ENCODE data around the gene TMEM127. TPM values are rescaled to one million over a fixed set of nuclear protein-coding genes. Genes with fewer than 3 reads are reported as not detected.
"Not testable (repeated sequence)": the region's sequence is repeated elsewhere in the genome, so short reads cannot be mapped to it uniquely, and the experiment has no call there.

Gene TMEM127
- total and polyA plus RNA-seq, 12 donors, result 14.9 to 89.2 (median 63.3) TPM

DNA sequence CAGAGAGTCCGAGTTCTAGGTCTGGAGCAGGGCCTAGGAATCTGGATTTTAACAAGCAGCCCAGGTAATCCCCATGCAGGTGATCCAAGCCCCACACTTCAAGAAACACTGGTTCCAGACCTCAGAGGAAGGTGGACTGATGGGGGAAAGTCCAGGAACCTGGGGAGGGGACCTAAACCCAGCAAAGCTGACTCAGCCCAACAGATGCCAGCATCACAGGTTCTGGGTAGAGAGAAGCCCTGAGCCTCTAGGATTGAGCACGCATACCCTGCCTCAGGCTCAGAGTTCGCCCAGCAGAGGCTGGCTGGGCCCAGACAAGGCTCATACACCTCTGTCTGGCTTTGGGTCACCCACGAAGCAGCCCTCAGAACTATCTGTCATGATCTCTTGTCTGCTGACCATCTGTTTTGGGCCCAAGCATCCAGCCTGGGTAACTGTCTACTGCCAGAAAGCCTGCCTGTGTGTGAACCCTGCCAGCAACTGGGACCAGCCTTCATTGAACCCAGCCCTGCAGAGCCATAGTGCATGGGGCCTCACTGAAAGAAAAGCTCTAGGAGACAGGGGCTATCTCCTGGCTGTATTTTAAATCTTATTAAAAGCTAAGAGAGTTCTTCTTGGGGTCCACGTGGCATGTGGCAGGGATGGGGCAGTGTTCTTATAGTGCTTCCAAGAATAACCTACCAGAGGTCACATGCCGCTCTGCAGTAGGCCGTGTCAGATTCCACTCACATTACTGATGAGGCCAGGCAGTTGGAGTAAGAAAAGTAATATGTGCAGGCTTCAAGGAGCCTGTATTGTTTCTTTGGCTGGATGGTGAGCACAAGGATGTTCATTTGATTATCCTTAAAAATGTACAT, 7.4 kb downstream of the TMEM127 start:
- Histone ChIP-seq H3K27ac (peak overlapping the region; percentile 45 to 95 (median 92)), H3K27me3 (no peaks in the 10 kb centered on the region), H3K36me3 (replicated peaks in 1 of 2) (peaks cover 0 to 41% of the 10 kb centered on the region in 2 donors), H3K9me3 (replicated peaks in 1 of 3) (no peaks in the 10 kb centered on the region), H3K4me1 (replicated peaks in 1 of 2) (peaks cover 43 to 88% of the 10 kb centered on the region in 2 donors), H3K4me3 (no peak overlapping the region)
- WGBS, 4 donors, result 46 to 64% (median 55%) methylated on average over 3 to 7 of the region's 7 CpGs
- intact Hi-C loops (cut with DNase I), result loop anchor here in 1 of 2 donors (10.0 kb wide), 1 partner anchor 54 kb away; the partner anchor contains the start of gene STARD7
- TF ChIP-seq, protein P1, sequence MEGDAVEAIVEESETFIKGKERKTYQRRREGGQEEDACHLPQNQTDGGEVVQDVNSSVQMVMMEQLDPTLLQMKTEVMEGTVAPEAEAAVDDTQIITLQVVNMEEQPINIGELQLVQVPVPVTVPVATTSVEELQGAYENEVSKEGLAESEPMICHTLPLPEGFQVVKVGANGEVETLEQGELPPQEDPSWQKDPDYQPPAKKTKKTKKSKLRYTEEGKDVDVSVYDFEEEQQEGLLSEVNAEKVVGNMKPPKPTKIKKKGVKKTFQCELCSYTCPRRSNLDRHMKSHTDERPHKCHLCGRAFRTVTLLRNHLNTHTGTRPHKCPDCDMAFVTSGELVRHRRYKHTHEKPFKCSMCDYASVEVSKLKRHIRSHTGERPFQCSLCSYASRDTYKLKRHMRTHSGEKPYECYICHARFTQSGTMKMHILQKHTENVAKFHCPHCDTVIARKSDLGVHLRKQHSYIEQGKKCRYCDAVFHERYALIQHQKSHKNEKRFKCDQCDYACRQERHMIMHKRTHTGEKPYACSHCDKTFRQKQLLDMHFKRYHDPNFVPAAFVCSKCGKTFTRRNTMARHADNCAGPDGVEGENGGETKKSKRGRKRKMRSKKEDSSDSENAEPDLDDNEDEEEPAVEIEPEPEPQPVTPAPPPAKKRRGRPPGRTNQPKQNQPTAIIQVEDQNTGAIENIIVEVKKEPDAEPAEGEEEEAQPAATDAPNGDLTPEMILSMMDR (IDR thresholded peaks at IDR 0.05), result no peak
- TF ChIP-seq POLR2A (IDR thresholded peaks at IDR 0.05), result peak in 1 of 2 donors; percentile 4
- DNase-seq, result peak in 2 of 7 donors; percentile 33 to 60

DNA sequence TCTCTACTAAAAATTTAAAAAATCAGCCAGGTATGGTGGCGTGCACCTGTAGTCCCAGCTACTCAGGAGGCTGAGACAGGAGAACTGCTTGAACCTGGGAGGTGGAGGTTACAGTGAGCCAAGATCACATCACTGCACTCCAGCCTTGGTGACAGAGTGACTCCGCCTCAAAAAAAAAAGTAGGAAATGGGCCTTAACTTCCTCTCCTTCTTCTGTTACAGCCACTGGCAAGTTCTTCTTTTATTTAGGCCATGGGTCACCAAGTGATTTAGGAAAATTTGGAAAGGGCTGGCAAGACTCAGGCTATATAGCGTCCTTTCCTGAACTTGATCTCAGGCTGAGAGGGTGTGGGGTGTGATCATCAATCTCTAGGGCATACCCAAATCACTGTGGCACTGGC, 8.1 kb downstream of the TMEM127 start:
- not testable (repeated sequence) for H3K4me3 ChIP-seq; H3K9me3 ChIP-seq (replicated peaks in 1 of 3); DNase-seq; H3K27me3 ChIP-seq
- intact Hi-C loops (cut with DNase I), result loop anchor here in 1 of 2 donors (10.0 kb wide), 1 partner anchor 53 kb away; the partner anchor contains the start of gene STARD7
- peak overlapping the region; percentile 45 to 95 (median 92) for H3K27ac ChIP-seq
- H3K4me1 ChIP-seq (replicated peaks in 1 of 2), result peaks cover 47 to 89% of the 10 kb centered on the region in 2 donors
- 48 to 84% (median 76%) methylated on average over 3 of the region's 3 CpGs for WGBS, 4 donors
- H3K36me3 ChIP-seq (replicated peaks in 1 of 2), result peaks cover 0 to 45% of the 10 kb centered on the region in 2 donors

DNA sequence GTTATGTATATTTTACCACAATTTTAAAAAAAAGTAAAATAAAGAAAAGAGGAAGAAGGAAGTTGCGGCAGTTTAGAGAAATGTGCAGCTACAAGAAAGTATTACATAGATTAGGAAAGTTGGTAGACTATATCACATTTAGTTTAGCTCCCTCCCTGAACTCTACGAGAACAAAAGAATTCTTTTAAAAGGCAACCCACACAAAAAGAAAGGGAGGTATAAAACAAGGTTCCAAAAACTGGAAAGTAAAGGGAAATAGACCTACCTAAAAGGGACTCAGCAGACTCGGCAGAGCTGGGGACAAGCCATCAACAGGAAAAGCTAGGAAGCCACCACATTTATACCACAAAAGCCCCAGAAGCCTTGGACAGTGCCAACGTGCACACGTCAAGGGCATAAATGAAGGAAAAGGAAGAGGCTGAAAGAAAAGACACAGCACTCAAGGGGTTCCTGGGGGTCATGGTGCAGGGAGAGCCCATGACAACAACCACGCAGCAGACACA, 9.1 kb downstream of the TMEM127 start:
- H3K36me3 ChIP-seq (replicated peaks in 1 of 2), result peaks cover 0 to 43% of the 10 kb centered on the region in 2 donors
- TF ChIP-seq, protein P1 (IDR thresholded peaks at IDR 0.05), result no peak
- TF ChIP-seq POLR2A (IDR thresholded peaks at IDR 0.05), result no peak
- intact Hi-C loops (cut with DNase I), result loop anchor here in 1 of 2 donors (10.0 kb wide), 1 partner anchor 52 kb away; the partner anchor contains the start of gene STARD7
- no peak overlapping the region for H3K4me3 ChIP-seq
- H3K9me3 ChIP-seq (replicated peaks in 1 of 3), result no peaks in the 10 kb centered on the region
- no peaks in the 10 kb centered on the region for H3K27me3 ChIP-seq
- 46 to 55% (median 52%) methylated on average over 6 of the region's 6 CpGs for WGBS, 4 donors
- H3K4me1 ChIP-seq (replicated peaks in 1 of 2), result peaks cover 55 to 91% of the 10 kb centered on the region in 2 donors
- H3K27ac ChIP-seq, result peak overlapping the region; percentile 53 to 95 (median 92)
- DNase-seq, result no peak

DNA sequence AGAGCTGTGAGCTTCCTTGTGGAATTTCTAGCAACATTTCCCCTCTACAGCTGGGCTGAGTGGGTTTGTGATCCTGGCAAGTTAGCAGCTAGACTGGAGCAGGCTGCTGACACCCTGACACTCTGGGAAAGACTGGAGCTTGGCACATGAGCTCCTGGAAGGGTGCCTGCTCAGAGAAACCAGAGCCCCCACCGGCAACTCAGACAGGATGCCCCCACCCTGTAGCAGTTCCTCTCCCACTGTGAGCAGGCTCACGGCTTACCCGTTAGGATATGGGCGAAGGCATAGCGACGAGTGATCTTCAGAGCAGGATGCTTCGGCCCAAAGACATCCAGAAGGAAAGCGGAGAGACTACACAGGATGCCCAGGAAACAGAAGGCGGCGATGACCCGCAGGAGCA, 11.2 kb downstream of the TMEM127 start:
- intact Hi-C loops (cut with DNase I), result loop anchor here (5.0 to 10.0 kb wide), 2 partner anchors 50 to 52 kb away; partner anchors contain the start of gene STARD7 (in 1 of the 2)
- Histone ChIP-seq H3K27ac (peak overlapping the region in 2 of 5 donors; percentile 92 to 95), H3K4me3 (no peak overlapping the region), H3K36me3 (replicated peaks in 1 of 2) (peaks cover 0 to 38% of the 10 kb centered on the region in 2 donors), H3K27me3 (no peaks in the 10 kb centered on the region), H3K4me1 (replicated peaks in 1 of 2) (peaks cover 48 to 87% of the 10 kb centered on the region in 2 donors), H3K9me3 (replicated peaks in 1 of 3) (no peaks in the 10 kb centered on the region)
- TF ChIP-seq, protein P1 (IDR thresholded peaks at IDR 0.05), result no peak
- peak in 1 of 2 donors; percentile 23 for TF ChIP-seq POLR2A (IDR thresholded peaks at IDR 0.05)
- WGBS, 4 donors, result 72 to 91% (median 79%) methylated on average over 11 of the region's 11 CpGs
- DNase-seq, result peak in 4 of 7 donors; percentile 45 to 69 (median 60)
